CD8-positive, alpha-beta memory T cell (primary cell): ENCODE data around the gene LRRTM2. TPM values are rescaled to one million over a fixed set of nuclear protein-coding genes. Genes with fewer than 3 reads are reported as not detected.

ENCODE experiments used
- CTCF ChIA-PET: fragments of 350-600 bp; sonication (Branson Sonifier 250); formaldehyde crosslinking; loops from one replicate; lab custom pipeline; 2021; ENCODE audit warnings: antibody characterized with exemption; lab: Charles Lee
- POLR2A ChIA-PET: fragments of 350-600 bp; sonication (Branson Sonifier 250); formaldehyde crosslinking; loops from one replicate; lab custom pipeline; 2021; ENCODE audit warnings: antibody characterized with exemption; lab: Charles Lee
- DNase-seq, 5 donors: peaks; one replicate each; pipeline versions ENCODE4 v3.0.0 to v3.0.0-alpha.2; 2020 to 2022; ENCODE audit warnings: mixed read lengths in 1 of 5
- H3K27ac ChIP-seq: one replicate; pipeline ENCODE4 v1.7.0; 2013; ENCODE audit warnings: low read depth, mild to moderate bottlenecking, low read length, moderate library complexity
- H3K27me3 ChIP-seq: 2 replicates; pipeline ENCODE4 v1.7.0; 2013; ENCODE audit warnings: low read length, mild to moderate bottlenecking; ENCODE audit not compliant: insufficient read depth, poor library complexity, severe bottlenecking
- H3K36me3 ChIP-seq: 2 replicates; pipeline ENCODE4 v1.7.0; 2013; ENCODE audit warnings: mild to moderate bottlenecking, low read length, moderate library complexity; ENCODE audit not compliant: insufficient read depth
- H3K4me1 ChIP-seq: 2 replicates; pipeline ENCODE4 v1.7.0; 2013; ENCODE audit warnings: mild to moderate bottlenecking, low read length, moderate library complexity; ENCODE audit not compliant: insufficient read depth
- H3K4me3 ChIP-seq: 2 replicates; pipeline ENCODE4 v1.7.0; 2013; ENCODE audit warnings: mild to moderate bottlenecking, low read length
- H3K9me3 ChIP-seq: 2 replicates; pipeline ENCODE4 v1.7.0; 2013; ENCODE audit warnings: mild to moderate bottlenecking, low read length
- H3K27ac Mint-ChIP-seq, 8 donors: one replicate each; pipeline ENCODE4 v1.8.0; 2020 to 2021; ENCODE audit warnings: mixed read lengths in 8 of 8, mild to moderate bottlenecking in 6 of 8, inconsistent platforms in 3 of 8, moderate library complexity in 3 of 8
- H3K27me3 Mint-ChIP-seq, 2 donors: one replicate each; pipeline ENCODE4 v1.8.0; 2020 to 2021; ENCODE audit warnings: mixed read lengths in 2 of 2, mild to moderate bottlenecking in 1 of 2, moderate library complexity in 1 of 2
- H3K36me3 Mint-ChIP-seq, 3 donors: one replicate each; pipeline ENCODE4 v1.8.0; 2020 to 2021; ENCODE audit warnings: mixed read lengths in 3 of 3, inconsistent platforms in 1 of 3, mild to moderate bottlenecking in 1 of 3
- H3K4me1 Mint-ChIP-seq, 3 donors: one replicate each; pipeline ENCODE4 v1.8.0; 2020 to 2021; ENCODE audit warnings: mixed read lengths in 3 of 3, inconsistent platforms in 1 of 3, mild to moderate bottlenecking in 1 of 3
- H3K4me3 Mint-ChIP-seq, 7 donors: one replicate each; pipeline ENCODE4 v1.8.0; 2020 to 2021; ENCODE audit warnings: mixed read lengths in 7 of 7, mild to moderate bottlenecking in 6 of 7, moderate library complexity in 4 of 7, inconsistent platforms in 2 of 7
- H3K9me3 Mint-ChIP-seq, 5 donors: one replicate each; pipeline ENCODE4 v1.8.0; 2020 to 2022; ENCODE audit warnings: mixed read lengths in 5 of 5, mild to moderate bottlenecking in 3 of 5, moderate library complexity in 2 of 5, inconsistent platforms in 1 of 5
- polyA plus RNA-seq: library from polyadenylated mRNA; unstranded; fragments of 300-500 nt; fragmentation: Illumina TruSeq; gene quantifications from one replicate; pipeline ENCODE4 v1.2.3, GENCODE V29; 2021
- total RNA-seq, 2 experiments: library from RNA; stranded (reverse); gene quantifications; one replicate each; pipeline ENCODE4 v1.2.3, GENCODE V29; 2021

The LRRTM2 gene
- total and polyA plus RNA-seq, 3 experiments from 2014 or later: not detected

DNA sequence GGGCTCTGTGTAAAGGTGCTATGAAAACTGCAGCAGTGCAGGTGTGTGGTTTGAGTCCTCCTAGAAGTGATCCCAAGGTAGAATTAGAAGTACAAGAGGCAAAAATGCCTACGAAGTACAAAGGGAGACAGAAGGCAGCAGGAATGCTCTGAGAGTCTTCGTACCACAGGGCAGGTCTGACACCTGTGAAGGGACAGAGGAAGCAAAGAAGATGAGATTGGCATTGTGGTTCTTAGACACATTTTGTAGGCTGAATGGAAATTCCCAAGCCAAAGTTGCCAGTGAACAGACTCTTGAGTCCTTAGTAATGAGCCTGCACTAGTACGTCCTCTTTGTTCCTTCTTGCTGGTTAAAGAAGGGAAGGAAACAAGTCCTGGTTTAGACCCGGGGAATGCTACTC lies 1.7 kb upstream of the LRRTM2 start:
- H3K9me3 Mint-ChIP-seq: no peaks in the 10 kb centered on the region
- Histone ChIP-seq H3K27ac (no peak overlapping the region), H3K9me3 (no peaks in the 10 kb centered on the region), H3K27me3 (no peaks in the 10 kb centered on the region), H3K4me1 (no peaks in the 10 kb centered on the region), H3K4me3 (no peak overlapping the region), H3K36me3 (no peaks in the 10 kb centered on the region)
- H3K27me3 Mint-ChIP-seq: peaks cover 2 to 5% of the 10 kb centered on the region in 2 donors
- CTCF ChIA-PET: no interaction called here
- POLR2A ChIA-PET: no interaction called here
- H3K4me1 Mint-ChIP-seq: peaks cover 0 to 3% (median under 1%) of the 10 kb centered on the region in 3 donors
- no peak overlapping the region for H3K4me3 Mint-ChIP-seq
- DNase-seq: no peak
- H3K27ac Mint-ChIP-seq: no peak overlapping the region
- H3K36me3 Mint-ChIP-seq: no peaks in the 10 kb centered on the region

DNA sequence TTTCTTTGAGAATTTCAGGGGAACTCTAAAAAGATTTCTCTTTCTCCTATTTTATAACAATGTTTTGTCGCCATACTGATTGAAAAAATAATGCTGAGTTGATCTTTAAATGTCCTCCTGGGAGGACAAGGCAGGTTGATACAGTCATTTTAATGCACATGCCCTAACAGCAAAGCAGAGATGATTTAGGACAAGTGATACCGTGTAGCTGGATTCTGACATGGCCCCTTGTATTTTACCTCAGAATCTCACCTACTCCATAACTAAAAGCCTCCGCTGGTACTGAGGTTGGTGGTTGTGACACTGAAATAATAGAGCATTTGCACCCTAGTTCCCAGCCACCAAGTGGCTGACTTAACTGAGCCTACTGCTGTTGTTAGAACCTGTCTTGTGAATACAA lies 811 bp upstream of the LRRTM2 start:
- no peaks in the 10 kb centered on the region for H3K4me1 ChIP-seq
- no peaks in the 10 kb centered on the region for H3K9me3 ChIP-seq
- Mint-ChIP-seq H3K4me3 (no peak overlapping the region), H3K27me3 (peaks cover 2 to 5% of the 10 kb centered on the region in 2 donors), H3K36me3 (no peaks in the 10 kb centered on the region), H3K27ac (no peak overlapping the region), H3K9me3 (no peaks in the 10 kb centered on the region), H3K4me1 (peaks cover 0 to 8% (median 7%) of the 10 kb centered on the region in 3 donors)
- ChIA-PET POLR2A (no interaction called here), CTCF (no interaction called here)
- H3K36me3 ChIP-seq: no peaks in the 10 kb centered on the region
- H3K27me3 ChIP-seq: no peaks in the 10 kb centered on the region
- DNase-seq: no peak
- no peak overlapping the region for H3K4me3 ChIP-seq
- H3K27ac ChIP-seq: no peak overlapping the region

DNA sequence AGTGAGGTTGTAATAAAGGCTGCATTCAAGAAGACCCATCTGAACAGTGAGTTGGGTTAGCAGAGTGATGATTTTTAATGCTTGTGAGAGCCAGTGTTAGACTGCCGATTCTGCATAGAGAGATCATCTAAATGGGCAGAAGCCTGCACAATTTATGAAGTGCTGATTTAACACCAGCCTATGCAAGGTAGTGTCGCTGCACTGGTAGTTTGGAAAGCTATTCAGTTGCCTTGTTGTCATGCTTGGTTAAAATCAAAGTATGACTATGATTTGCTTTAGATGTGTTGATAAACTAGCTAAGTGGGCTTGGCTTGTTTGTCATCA lies 379 bp upstream of the LRRTM2 start:
- H3K4me1 Mint-ChIP-seq: peaks cover 0 to 8% (median 7%) of the 10 kb centered on the region in 3 donors
- H3K27ac Mint-ChIP-seq: no peak overlapping the region
- H3K9me3 Mint-ChIP-seq: no peaks in the 10 kb centered on the region
- peaks cover 2 to 5% of the 10 kb centered on the region in 2 donors for H3K27me3 Mint-ChIP-seq
- H3K4me3 Mint-ChIP-seq: no peak overlapping the region
- no peaks in the 10 kb centered on the region for H3K36me3 ChIP-seq
- H3K27ac ChIP-seq: no peak overlapping the region
- CTCF ChIA-PET: no interaction called here
- no peaks in the 10 kb centered on the region for H3K4me1 ChIP-seq
- H3K36me3 Mint-ChIP-seq: no peaks in the 10 kb centered on the region
- H3K9me3 ChIP-seq: no peaks in the 10 kb centered on the region
- no peaks in the 10 kb centered on the region for H3K27me3 ChIP-seq
- H3K4me3 ChIP-seq: no peak overlapping the region
- DNase-seq: no peak
- POLR2A ChIA-PET: no interaction called here

DNA sequence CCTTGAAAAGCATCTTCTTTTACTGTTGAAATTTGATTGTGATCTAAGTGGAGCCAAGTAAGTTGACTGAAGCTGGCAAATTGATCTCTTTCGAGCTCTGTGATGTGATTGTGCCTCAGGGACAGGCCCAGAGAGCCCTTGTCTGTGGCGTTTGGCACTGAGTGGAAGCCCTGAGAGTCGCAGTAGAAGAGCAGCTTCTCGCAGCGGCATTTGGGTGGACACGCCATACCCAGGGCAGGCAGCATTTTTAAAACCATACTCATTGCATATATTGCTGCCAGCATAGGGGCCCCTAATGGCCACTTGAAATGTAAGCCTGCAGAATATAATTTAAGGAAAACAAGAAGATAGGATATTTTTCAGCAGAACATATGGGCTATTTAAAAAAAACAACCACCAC lies 894 bp downstream of the LRRTM2 start:
- Mint-ChIP-seq H3K4me1 (peaks cover 0 to 8% (median 7%) of the 10 kb centered on the region in 3 donors), H3K9me3 (no peaks in the 10 kb centered on the region), H3K36me3 (no peaks in the 10 kb centered on the region), H3K4me3 (no peak overlapping the region), H3K27ac (no peak overlapping the region), H3K27me3 (peaks cover 0 to 5% of the 10 kb centered on the region in 2 donors)
- CTCF ChIA-PET: no interaction called here
- no peak overlapping the region for H3K4me3 ChIP-seq
- no peak for DNase-seq
- POLR2A ChIA-PET: no interaction called here
- no peak overlapping the region for H3K27ac ChIP-seq
- H3K27me3 ChIP-seq: no peaks in the 10 kb centered on the region
- no peaks in the 10 kb centered on the region for H3K36me3 ChIP-seq
- no peaks in the 10 kb centered on the region for H3K4me1 ChIP-seq
- H3K9me3 ChIP-seq: no peaks in the 10 kb centered on the region

DNA sequence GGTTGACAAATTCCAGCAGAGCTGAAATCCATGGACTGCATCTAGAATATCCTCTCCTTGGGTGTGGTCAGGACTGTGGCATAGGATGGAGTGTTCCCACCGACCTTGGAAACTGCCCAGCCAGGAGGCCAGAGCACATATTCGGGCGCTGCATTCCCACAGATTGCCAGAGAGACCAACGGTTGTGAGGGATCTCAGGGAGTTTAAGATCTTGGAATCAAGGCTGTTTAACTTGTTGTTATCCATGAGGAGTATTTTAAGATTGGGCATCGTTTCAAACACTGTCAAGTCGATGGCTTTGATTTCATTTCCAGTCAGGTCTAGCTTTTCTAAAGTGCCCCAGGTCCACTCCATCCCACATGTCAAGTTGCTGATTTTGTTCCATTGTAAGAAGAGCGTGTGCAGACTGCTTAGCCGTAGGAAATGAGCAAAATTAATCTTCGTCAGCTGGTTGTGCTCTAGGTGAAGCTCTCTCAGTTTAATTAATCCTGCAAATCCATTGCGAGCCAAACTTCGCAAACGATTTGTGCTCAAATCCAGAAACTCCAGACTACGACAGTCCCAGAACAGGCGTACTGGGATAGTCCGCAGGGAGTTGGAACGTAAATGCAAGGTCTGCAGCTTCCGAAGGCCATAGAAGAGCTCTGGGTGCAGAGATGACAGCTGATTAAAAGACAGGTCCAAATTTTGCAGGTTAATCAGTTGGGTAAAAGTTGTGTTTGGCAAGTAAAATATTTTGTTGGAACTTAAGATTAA lies 1.5 kb downstream of the LRRTM2 start:
- Mint-ChIP-seq H3K27ac (no peak overlapping the region), H3K9me3 (no peaks in the 10 kb centered on the region), H3K4me3 (no peak overlapping the region), H3K4me1 (peaks cover 0 to 8% (median 7%) of the 10 kb centered on the region in 3 donors), H3K36me3 (no peaks in the 10 kb centered on the region), H3K27me3 (peaks cover 1 to 5% of the 10 kb centered on the region in 2 donors)
- DNase-seq: no peak
- ChIA-PET POLR2A (no interaction called here), CTCF (no interaction called here)
- Histone ChIP-seq H3K4me1 (no peaks in the 10 kb centered on the region), H3K9me3 (no peaks in the 10 kb centered on the region), H3K36me3 (no peaks in the 10 kb centered on the region), H3K27ac (no peak overlapping the region), H3K4me3 (no peak overlapping the region), H3K27me3 (no peaks in the 10 kb centered on the region)

DNA sequence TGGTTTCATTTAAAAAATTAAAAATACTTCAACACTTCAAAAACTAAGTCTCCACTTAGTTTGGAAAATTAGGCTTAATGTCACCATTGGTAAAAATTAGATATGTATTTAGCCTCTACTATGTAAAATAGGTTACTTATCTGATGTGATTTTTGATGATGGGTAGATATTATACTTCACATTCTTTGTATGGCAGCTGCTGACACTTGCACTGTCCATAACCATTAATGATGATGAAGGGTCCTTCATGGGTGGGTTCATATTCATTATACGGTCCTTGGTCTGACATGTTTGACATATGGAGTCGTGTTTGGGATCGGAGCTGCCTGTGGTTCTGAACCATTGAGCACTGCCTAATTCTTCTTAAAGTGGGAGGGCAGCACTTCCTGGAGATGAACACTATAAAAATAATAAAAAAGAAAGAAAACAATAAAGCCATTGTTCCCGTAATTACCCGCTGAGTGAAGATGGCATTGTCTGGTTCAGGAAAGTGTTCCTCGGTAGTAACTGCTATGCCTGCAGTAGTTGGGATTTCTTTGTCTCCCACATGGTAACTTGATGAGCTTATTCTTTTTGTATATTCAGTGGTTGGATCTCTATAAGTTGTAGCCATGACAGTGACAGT lies 2.2 kb downstream of the LRRTM2 start:
- H3K36me3 ChIP-seq: no peaks in the 10 kb centered on the region
- Mint-ChIP-seq H3K9me3 (no peaks in the 10 kb centered on the region), H3K27me3 (peaks cover 5% of the 10 kb centered on the region in 2 donors), H3K27ac (no peak overlapping the region), H3K36me3 (no peaks in the 10 kb centered on the region), H3K4me1 (peaks cover 0 to 8% (median 7%) of the 10 kb centered on the region in 3 donors), H3K4me3 (no peak overlapping the region)
- ChIA-PET POLR2A (no interaction called here), CTCF (no interaction called here)
- no peak overlapping the region for H3K4me3 ChIP-seq
- H3K27ac ChIP-seq: no peak overlapping the region
- no peak for DNase-seq
- H3K4me1 ChIP-seq: no peaks in the 10 kb centered on the region
- no peaks in the 10 kb centered on the region for H3K27me3 ChIP-seq
- no peaks in the 10 kb centered on the region for H3K9me3 ChIP-seq

DNA sequence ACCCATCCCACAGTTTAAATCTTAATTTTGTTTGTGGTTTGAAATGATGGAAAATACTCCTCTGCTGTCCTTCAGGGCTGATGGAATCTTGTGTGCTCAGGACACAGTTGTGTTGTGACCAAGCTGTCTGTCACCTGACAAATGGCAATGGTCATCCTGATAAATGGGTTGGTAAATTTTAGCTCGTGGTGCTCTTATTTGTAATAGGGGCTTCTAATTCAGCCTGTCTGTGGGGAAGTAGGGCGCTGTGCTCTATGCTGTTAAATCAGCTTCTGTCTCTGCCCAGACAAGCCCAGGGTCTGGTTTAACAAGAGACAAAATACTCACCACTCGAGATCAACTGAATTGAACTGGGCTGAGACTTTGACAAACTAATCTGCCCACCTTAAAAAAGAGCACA lies 4.5 kb downstream of the LRRTM2 start:
- Mint-ChIP-seq H3K4me1 (peaks cover 0 to 8% (median 7%) of the 10 kb centered on the region in 3 donors), H3K27ac (no peak overlapping the region), H3K9me3 (no peaks in the 10 kb centered on the region), H3K27me3 (peaks cover 5% of the 10 kb centered on the region in 2 donors), H3K4me3 (no peak overlapping the region), H3K36me3 (no peaks in the 10 kb centered on the region)
- Histone ChIP-seq H3K36me3 (no peaks in the 10 kb centered on the region), H3K27ac (no peak overlapping the region), H3K4me3 (no peak overlapping the region), H3K27me3 (no peaks in the 10 kb centered on the region), H3K4me1 (no peaks in the 10 kb centered on the region), H3K9me3 (no peaks in the 10 kb centered on the region)
- no peak for DNase-seq
- POLR2A ChIA-PET: no interaction called here
- CTCF ChIA-PET: no interaction called here

DNA sequence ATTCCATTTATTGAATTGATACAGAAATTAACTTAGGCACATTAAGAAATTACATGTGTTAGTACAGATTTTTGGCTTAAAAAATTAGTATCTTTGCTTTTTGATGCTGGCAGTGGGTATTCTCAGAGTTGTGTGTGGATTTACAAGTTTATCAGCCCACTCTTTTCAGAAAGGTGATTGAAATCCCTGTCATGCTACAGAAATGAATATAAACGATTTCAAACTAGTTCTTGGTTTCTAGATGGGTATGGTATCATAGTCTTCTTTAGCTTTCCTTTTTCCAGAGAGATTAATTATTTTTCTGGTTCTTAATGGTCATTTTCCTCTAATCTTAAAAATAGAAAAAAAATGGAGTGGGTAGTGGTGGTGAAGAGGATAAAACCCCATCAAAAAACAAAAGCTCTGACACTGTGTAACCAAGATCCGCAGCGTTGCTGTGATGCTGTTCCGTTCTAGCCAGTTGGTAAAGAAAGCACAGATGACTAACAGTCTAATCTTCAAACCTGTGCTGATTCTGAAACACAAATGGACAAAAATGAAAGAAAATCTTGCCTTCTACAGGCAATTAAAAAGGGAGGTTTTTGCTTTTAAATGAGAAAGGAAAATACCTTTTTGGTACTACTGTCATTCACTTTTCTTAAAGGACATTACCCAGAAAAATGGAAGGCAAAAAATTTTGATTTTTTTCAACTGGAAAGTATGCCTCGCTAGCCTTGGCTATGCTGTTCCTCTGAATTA lies 5.2 kb downstream of the LRRTM2 start:
- H3K27me3 Mint-ChIP-seq: peaks cover 5 to 8% of the 10 kb centered on the region in 2 donors
- Histone ChIP-seq H3K27me3 (no peaks in the 10 kb centered on the region), H3K9me3 (no peaks in the 10 kb centered on the region), H3K36me3 (no peaks in the 10 kb centered on the region), H3K4me3 (no peak overlapping the region), H3K4me1 (no peaks in the 10 kb centered on the region), H3K27ac (no peak overlapping the region)
- no peak for DNase-seq
- CTCF ChIA-PET: no interaction called here
- POLR2A ChIA-PET: no interaction called here
- H3K9me3 Mint-ChIP-seq: peaks cover 0 to 3% (median 0%) of the 10 kb centered on the region in 5 donors
- H3K4me3 Mint-ChIP-seq: no peak overlapping the region
- peaks cover 0 to 8% (median 7%) of the 10 kb centered on the region in 3 donors for H3K4me1 Mint-ChIP-seq
- no peak overlapping the region for H3K27ac Mint-ChIP-seq
- no peaks in the 10 kb centered on the region for H3K36me3 Mint-ChIP-seq
